ENCODE results near the gene TUSC7.

DNA sequence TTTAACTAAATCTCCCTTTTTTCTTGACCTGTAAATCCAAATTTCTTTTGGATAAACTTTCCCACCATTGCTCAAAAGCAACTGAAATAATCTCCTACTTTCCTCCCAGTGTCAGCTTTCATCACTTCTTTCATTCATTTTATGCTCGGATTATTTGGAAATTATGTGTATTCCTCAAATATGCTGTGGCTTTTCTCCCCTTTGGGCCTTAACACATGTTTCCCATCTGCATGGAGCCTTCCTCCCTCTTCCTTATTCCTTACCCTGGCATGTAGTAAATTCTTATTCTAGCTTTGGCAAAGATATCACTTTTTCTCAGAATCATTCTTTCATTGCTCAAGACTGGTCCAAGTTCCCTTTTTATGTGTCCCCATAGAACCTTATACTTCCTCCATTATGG is 41.8 kb upstream of the TUSC7 start:
- TF ChIP-seq EP300 (IDR thresholded peaks at IDR 0.05) (no peak), POLR2AphosphoS5 (IDR thresholded peaks at IDR 0.05) (no peak)

All from esophagus muscularis mucosa (tissue), 3 donors.